OCI-LY7 (cell line): ENCODE data around the gene GPR63.

Experiments used
- EZH2phosphoT487 ChIP-seq: fragments of 200-600 bp; sonication (generic); IDR thresholded peaks from 2 replicates; pipeline ENCODE4 v1.6.1; 2018; ENCODE audit warnings: low read depth, borderline replicate concordance, mild to moderate bottlenecking, mixed run types, antibody characterized with exemption, low read length, moderate library complexity, mixed read lengths
- TF ChIP-seq, protein P1 (sequence below): fragments of 200-600 bp; sonication (generic); conservative IDR thresholded peaks from 2 replicates; pipeline ENCODE4 v1.5.1; 2014; ENCODE audit warnings: mild to moderate bottlenecking, antibody characterized with exemption, low read length, moderate library complexity, mixed read lengths

GRCh38 chr6:96851858-96852257 lies 14.6 kb upstream of the GPR63 start:
- TF ChIP-seq, protein P1, sequence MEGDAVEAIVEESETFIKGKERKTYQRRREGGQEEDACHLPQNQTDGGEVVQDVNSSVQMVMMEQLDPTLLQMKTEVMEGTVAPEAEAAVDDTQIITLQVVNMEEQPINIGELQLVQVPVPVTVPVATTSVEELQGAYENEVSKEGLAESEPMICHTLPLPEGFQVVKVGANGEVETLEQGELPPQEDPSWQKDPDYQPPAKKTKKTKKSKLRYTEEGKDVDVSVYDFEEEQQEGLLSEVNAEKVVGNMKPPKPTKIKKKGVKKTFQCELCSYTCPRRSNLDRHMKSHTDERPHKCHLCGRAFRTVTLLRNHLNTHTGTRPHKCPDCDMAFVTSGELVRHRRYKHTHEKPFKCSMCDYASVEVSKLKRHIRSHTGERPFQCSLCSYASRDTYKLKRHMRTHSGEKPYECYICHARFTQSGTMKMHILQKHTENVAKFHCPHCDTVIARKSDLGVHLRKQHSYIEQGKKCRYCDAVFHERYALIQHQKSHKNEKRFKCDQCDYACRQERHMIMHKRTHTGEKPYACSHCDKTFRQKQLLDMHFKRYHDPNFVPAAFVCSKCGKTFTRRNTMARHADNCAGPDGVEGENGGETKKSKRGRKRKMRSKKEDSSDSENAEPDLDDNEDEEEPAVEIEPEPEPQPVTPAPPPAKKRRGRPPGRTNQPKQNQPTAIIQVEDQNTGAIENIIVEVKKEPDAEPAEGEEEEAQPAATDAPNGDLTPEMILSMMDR = no peak
- no peak for TF ChIP-seq EZH2phosphoT487
